Measurements from ENCODE around the gene TUBGCP6. TPM values are rescaled to one million over a fixed set of nuclear protein-coding genes. Genes with fewer than 3 reads are reported as not detected.
"Not testable (repeated sequence)": the region's sequence is repeated elsewhere in the genome, so short reads cannot be mapped to it uniquely, and the experiment has no call there.

The TUBGCP6 gene
- total RNA-seq, 1 donor from 2014 or later = 17.2 TPM

DNA sequence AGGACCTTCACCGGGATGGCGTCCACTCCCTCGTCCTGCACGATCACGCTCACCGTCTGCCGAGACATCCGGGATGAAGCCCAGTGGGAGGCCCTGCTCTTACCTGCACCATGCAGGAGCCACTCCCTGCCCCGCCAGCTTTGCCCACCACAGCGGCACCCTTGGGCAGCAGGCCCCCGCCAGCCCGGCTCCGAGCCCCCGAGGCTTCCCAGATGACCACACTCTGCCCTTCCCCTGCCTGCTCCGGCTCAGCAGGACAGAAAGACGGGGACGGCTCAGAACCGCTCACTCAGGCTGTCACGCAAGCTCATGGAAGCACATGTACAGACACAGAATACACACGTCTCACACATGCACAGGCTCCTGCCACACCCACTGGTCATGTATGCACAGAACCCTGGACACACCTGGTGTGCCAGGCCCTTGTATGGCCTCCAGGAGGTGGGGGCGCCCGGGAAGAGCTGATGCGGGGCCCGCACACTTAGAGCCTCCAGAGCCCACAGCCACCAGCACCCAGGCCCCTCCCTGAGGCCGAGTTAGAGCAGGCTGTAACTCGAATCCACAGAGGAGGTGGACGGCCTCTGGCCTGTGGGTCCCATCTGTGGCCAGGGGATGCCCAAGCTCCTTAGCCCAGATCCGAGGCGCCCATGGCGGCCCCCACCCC, 34.3 kb upstream of the TUBGCP6 start:
- Histone ChIP-seq H3K4me1 (ENCODE audit: control insufficient read depth in 3 of 3, insufficient read depth in 3 of 3, low read length in 3 of 3) (peaks cover 2% of the 10 kb centered on the region in 3 donors), H3K9me3 (ENCODE audit: control insufficient read depth in 3 of 3, low read length in 3 of 3) (no peaks in the 10 kb centered on the region), H3K4me3 (ENCODE audit: low read length in 3 of 3) (no peak overlapping the region), H3K27me3 (ENCODE audit: control insufficient read depth in 3 of 3, insufficient read depth in 3 of 3, low read length in 3 of 3) (no peaks in the 10 kb centered on the region), H3K36me3 (ENCODE audit: control insufficient read depth in 3 of 3, insufficient read depth in 3 of 3, low read length in 3 of 3) (peaks cover 15 to 30% (median 28%) of the 10 kb centered on the region in 3 donors), H3K27ac (ENCODE audit: low read depth, low read length) (no peak overlapping the region), H3K9ac (ENCODE audit: low read depth in 1 of 3, low read length in 3 of 3) (no peak overlapping the region)

- Histone ChIP-seq H3K27me3 (ENCODE audit: control insufficient read depth in 3 of 3, insufficient read depth in 3 of 3, low read length in 3 of 3) (no peaks in the 10 kb centered on the region), H3K36me3 (ENCODE audit: control insufficient read depth in 3 of 3, insufficient read depth in 3 of 3, low read length in 3 of 3) (peaks cover 15 to 30% (median 26%) of the 10 kb centered on the region in 3 donors), H3K9ac (ENCODE audit: low read depth in 1 of 3, low read length in 3 of 3) (no peak overlapping the region), H3K4me1 (ENCODE audit: control insufficient read depth in 3 of 3, insufficient read depth in 3 of 3, low read length in 3 of 3) (peaks cover 2 to 6% (median 3%) of the 10 kb centered on the region in 3 donors), H3K4me3 (ENCODE audit: low read length in 3 of 3) (no peak overlapping the region), H3K27ac (ENCODE audit: low read depth, low read length) (no peak overlapping the region), H3K9me3 (ENCODE audit: control insufficient read depth in 3 of 3, low read length in 3 of 3) (no peaks in the 10 kb centered on the region)
Measured at GRCh38 chr22:50278461-50278860, 33.6 kb upstream of the TUBGCP6 start.

DNA sequence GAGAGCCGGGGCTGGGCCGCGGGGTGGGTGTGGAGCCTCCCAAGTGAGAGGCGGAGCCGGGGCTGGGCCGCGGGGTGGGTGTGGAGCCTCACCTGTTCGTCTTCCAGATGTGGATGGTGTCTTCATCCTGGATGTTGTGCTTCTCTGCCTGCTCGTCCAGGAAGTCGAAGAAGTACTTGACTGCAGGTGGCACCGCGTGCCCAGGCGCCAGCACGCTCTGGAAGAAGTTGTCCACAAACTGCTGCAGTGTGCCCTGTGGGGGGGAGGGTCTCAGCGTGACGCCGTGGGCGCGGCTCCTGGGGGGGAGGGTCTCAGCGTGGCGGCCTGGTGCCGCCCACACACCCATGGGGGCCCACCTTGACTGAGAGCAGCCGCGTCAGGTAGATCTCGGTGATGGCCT, 32.9 kb upstream of the TUBGCP6 start:
- Histone ChIP-seq H3K9ac (ENCODE audit: low read depth in 1 of 3, low read length in 3 of 3) (no peak overlapping the region), H3K27ac (ENCODE audit: low read depth, low read length) (no peak overlapping the region), H3K9me3 (ENCODE audit: control insufficient read depth in 3 of 3, low read length in 3 of 3) (no peaks in the 10 kb centered on the region), H3K36me3 (ENCODE audit: control insufficient read depth in 3 of 3, insufficient read depth in 3 of 3, low read length in 3 of 3) (peaks cover 11 to 30% (median 26%) of the 10 kb centered on the region in 3 donors), H3K4me3 (ENCODE audit: low read length in 3 of 3) (no peak overlapping the region), H3K27me3 (ENCODE audit: control insufficient read depth in 3 of 3, insufficient read depth in 3 of 3, low read length in 3 of 3) (peaks cover 0 to 2% (median 2%) of the 10 kb centered on the region in 3 donors), H3K4me1 (ENCODE audit: control insufficient read depth in 3 of 3, insufficient read depth in 3 of 3, low read length in 3 of 3) (peaks cover 2 to 6% (median 3%) of the 10 kb centered on the region in 3 donors)

GRCh38 chr22:50276143-50276542, 31.3 kb upstream of the TUBGCP6 start:
- Histone ChIP-seq H3K4me1 (ENCODE audit: control insufficient read depth in 3 of 3, insufficient read depth in 3 of 3, low read length in 3 of 3) (peaks cover 4 to 13% (median 7%) of the 10 kb centered on the region in 3 donors), H3K4me3 (ENCODE audit: low read length in 3 of 3) (no peak overlapping the region), H3K9ac (ENCODE audit: low read depth in 1 of 3, low read length in 3 of 3) (no peak overlapping the region), H3K9me3 (ENCODE audit: control insufficient read depth in 3 of 3, low read length in 3 of 3) (no peaks in the 10 kb centered on the region), H3K27me3 (ENCODE audit: control insufficient read depth in 3 of 3, insufficient read depth in 3 of 3, low read length in 3 of 3) (peaks cover 0 to 9% (median 7%) of the 10 kb centered on the region in 3 donors), H3K27ac (ENCODE audit: low read depth, low read length) (no peak overlapping the region), H3K36me3 (ENCODE audit: control insufficient read depth in 3 of 3, insufficient read depth in 3 of 3, low read length in 3 of 3) (peaks cover 9 to 22% (median 19%) of the 10 kb centered on the region in 3 donors)

DNA sequence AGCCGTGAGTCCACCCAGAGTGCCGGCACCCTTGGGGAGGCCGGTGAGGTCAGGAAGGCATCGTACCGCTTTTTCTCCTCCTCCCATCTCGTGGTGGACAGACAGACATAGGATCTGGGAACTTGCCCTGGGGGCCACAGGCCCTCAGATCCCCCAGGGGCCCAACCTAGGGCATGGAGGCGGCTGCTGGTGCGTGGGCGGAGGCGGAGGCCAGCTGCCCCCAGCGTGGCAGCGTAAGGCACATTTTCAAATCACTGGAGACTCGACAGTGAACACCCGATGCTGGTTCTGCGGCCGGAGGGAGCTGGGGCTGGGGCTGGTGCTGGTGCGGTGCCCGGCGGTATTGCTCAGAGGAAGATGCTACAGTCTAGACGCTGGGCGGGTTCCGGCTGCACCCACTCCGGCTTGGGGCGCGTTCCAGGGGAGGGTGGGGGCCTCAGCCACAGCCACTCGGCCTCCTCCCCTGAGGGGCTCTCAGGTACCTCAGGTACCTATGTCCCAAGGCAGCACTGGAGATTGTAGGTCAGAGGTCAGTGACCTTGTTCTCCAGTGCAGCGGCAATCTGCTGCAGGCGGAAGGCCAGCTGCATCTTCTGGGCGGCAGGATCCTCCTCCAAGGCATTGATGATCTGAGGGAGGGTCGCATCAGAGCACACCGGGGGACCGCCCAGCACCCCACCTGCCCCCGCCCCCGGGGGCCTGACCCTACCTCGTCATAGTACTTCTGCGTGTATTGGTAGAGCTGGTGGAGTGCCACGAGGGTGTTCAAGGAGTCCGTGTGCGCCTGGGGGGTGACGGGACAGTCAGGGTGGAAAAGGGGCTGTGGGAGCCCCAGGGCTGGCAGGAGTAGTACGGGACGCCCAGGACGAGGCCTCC, 30.6 kb upstream of the TUBGCP6 start:
- H3K4me1 ChIP-seq (ENCODE audit: control insufficient read depth in 3 of 3, insufficient read depth in 3 of 3, low read length in 3 of 3) = peaks cover 11 to 21% (median 14%) of the 10 kb centered on the region in 3 donors
- H3K36me3 ChIP-seq (ENCODE audit: control insufficient read depth in 3 of 3, insufficient read depth in 3 of 3, low read length in 3 of 3) = peaks cover 5 to 16% (median 16%) of the 10 kb centered on the region in 3 donors
- peaks cover 0 to 12% (median 7%) of the 10 kb centered on the region in 3 donors for H3K27me3 ChIP-seq (ENCODE audit: control insufficient read depth in 3 of 3, insufficient read depth in 3 of 3, low read length in 3 of 3)
- no peak overlapping the region for H3K27ac ChIP-seq (ENCODE audit: low read depth, low read length)
- no peaks in the 10 kb centered on the region for H3K9me3 ChIP-seq (ENCODE audit: control insufficient read depth in 3 of 3, low read length in 3 of 3)
- H3K4me3 ChIP-seq (ENCODE audit: low read length in 3 of 3) = no peak overlapping the region
- H3K9ac ChIP-seq (ENCODE audit: low read depth in 1 of 3, low read length in 3 of 3) = no peak overlapping the region

DNA sequence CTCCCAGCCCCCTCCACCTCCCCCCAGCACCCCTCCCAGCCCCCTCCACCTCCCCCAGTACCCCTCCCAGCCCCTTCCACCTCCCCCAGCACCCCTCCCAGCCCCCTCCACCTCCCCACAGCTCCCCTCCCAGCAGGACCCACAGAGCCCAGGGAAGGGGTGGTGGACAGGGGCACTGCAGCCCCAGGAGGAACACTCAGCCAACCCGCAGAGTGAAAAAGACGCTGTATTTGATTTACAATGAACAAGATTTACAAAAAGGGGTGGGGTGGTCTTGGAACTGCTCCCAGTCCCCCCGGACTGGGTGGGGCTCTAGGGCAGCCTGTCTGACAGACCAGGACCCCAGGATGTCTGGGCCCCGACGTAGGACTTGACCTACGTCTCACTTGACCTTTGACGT, 29.9 kb upstream of the TUBGCP6 start:
- Histone ChIP-seq H3K4me3 (ENCODE audit: low read length in 3 of 3) (no peak overlapping the region), H3K27me3 (ENCODE audit: control insufficient read depth in 3 of 3, insufficient read depth in 3 of 3, low read length in 3 of 3) (peaks cover 0 to 12% (median 7%) of the 10 kb centered on the region in 3 donors), H3K9me3 (ENCODE audit: control insufficient read depth in 3 of 3, low read length in 3 of 3) (no peaks in the 10 kb centered on the region), H3K4me1 (ENCODE audit: control insufficient read depth in 3 of 3, insufficient read depth in 3 of 3, low read length in 3 of 3) (peaks cover 11 to 22% (median 15%) of the 10 kb centered on the region in 3 donors), H3K36me3 (ENCODE audit: control insufficient read depth in 3 of 3, insufficient read depth in 3 of 3, low read length in 3 of 3) (peaks cover 2 to 14% (median 12%) of the 10 kb centered on the region in 3 donors), H3K9ac (ENCODE audit: low read depth in 1 of 3, low read length in 3 of 3) (no peak overlapping the region), H3K27ac (ENCODE audit: low read depth, low read length) (no peak overlapping the region)

GRCh38 chr22:50274311-50274710, 29.5 kb upstream of the TUBGCP6 start:
- Histone ChIP-seq H3K9ac (ENCODE audit: low read depth in 1 of 3, low read length in 3 of 3) (peak overlapping the region in 1 of 3 donors; percentile 45), H3K9me3 (ENCODE audit: control insufficient read depth in 3 of 3, low read length in 3 of 3) (no peaks in the 10 kb centered on the region), H3K36me3 (ENCODE audit: control insufficient read depth in 3 of 3, insufficient read depth in 3 of 3, low read length in 3 of 3) (peaks cover 2 to 11% (median 8%) of the 10 kb centered on the region in 3 donors), H3K4me3 (ENCODE audit: low read length in 3 of 3) (no peak overlapping the region), H3K27me3 (ENCODE audit: control insufficient read depth in 3 of 3, insufficient read depth in 3 of 3, low read length in 3 of 3) (peaks cover 0 to 15% (median 7%) of the 10 kb centered on the region in 3 donors), H3K27ac (ENCODE audit: low read depth, low read length) (no peak overlapping the region), H3K4me1 (ENCODE audit: control insufficient read depth in 3 of 3, insufficient read depth in 3 of 3, low read length in 3 of 3) (peaks cover 11 to 23% (median 17%) of the 10 kb centered on the region in 3 donors)

GRCh38 chr22:50273781-50274180, 29.0 kb upstream of the TUBGCP6 start:
- not testable (repeated sequence) for H3K36me3 ChIP-seq (ENCODE audit: control insufficient read depth in 3 of 3, insufficient read depth in 3 of 3, low read length in 3 of 3); H3K9me3 ChIP-seq (ENCODE audit: control insufficient read depth in 3 of 3, low read length in 3 of 3); H3K27ac ChIP-seq (ENCODE audit: low read depth, low read length); H3K4me3 ChIP-seq (ENCODE audit: low read length in 3 of 3)
- Histone ChIP-seq H3K27me3 (ENCODE audit: control insufficient read depth in 3 of 3, insufficient read depth in 3 of 3, low read length in 3 of 3) (peaks cover 0 to 15% (median 7%) of the 10 kb centered on the region in 3 donors), H3K9ac (ENCODE audit: low read depth in 1 of 3, low read length in 3 of 3) (peak overlapping the region in 1 of 3 donors; percentile 45), H3K4me1 (ENCODE audit: control insufficient read depth in 3 of 3, insufficient read depth in 3 of 3, low read length in 3 of 3) (peaks cover 11 to 29% (median 17%) of the 10 kb centered on the region in 3 donors)

DNA sequence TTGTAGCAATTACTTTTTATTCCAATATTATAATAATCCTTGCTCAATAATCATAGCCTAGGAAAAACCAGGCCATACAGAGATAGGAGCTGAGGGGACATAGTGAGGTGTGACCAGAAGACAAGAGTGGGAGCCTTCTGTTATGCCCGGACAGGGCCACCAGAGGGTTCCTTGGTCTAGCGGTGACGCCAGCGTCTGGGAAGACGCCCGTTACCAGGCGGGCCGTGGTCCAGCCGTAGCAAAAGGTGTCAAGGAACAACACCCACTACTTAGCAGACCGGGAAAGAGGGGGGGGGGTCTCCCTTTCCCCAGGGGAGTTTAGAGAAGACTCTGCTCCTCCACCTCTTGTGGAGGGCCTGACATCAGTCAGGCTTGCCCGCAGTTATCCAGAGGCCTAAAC, 28.5 kb upstream of the TUBGCP6 start:
- H3K9me3 ChIP-seq (ENCODE audit: control insufficient read depth in 3 of 3, low read length in 3 of 3); H3K27ac ChIP-seq (ENCODE audit: low read depth, low read length); H3K36me3 ChIP-seq (ENCODE audit: control insufficient read depth in 3 of 3, insufficient read depth in 3 of 3, low read length in 3 of 3); H3K9ac ChIP-seq (ENCODE audit: low read depth in 1 of 3, low read length in 3 of 3); H3K4me3 ChIP-seq (ENCODE audit: low read length in 3 of 3): not testable (repeated sequence)
- Histone ChIP-seq H3K4me1 (ENCODE audit: control insufficient read depth in 3 of 3, insufficient read depth in 3 of 3, low read length in 3 of 3) (peaks cover 11 to 33% (median 22%) of the 10 kb centered on the region in 3 donors), H3K27me3 (ENCODE audit: control insufficient read depth in 3 of 3, insufficient read depth in 3 of 3, low read length in 3 of 3) (peaks cover 0 to 19% (median 7%) of the 10 kb centered on the region in 3 donors)
